ENCODE measurements around the gene INPP4A.

DNA sequence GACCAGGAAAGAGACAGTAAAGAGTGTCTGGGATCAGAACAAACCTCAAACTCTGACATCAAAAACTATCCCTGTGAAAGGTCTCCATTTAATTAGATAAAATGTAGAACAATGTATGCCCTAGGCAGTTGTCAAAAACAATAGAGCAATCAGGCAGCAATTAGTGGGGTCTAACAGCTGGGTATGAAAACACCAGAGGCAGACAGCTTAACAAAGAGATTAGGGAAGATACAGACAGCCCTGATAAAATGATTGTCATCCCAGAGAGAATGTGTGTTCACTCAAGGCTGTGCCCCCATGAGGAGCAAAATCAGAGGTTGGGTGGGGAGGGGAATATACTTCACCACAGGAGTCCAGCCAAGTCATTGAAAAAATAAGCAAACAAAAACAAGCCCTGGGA, 50.0 kb downstream of the INPP4A start:
- TF ChIP-seq, protein P1, sequence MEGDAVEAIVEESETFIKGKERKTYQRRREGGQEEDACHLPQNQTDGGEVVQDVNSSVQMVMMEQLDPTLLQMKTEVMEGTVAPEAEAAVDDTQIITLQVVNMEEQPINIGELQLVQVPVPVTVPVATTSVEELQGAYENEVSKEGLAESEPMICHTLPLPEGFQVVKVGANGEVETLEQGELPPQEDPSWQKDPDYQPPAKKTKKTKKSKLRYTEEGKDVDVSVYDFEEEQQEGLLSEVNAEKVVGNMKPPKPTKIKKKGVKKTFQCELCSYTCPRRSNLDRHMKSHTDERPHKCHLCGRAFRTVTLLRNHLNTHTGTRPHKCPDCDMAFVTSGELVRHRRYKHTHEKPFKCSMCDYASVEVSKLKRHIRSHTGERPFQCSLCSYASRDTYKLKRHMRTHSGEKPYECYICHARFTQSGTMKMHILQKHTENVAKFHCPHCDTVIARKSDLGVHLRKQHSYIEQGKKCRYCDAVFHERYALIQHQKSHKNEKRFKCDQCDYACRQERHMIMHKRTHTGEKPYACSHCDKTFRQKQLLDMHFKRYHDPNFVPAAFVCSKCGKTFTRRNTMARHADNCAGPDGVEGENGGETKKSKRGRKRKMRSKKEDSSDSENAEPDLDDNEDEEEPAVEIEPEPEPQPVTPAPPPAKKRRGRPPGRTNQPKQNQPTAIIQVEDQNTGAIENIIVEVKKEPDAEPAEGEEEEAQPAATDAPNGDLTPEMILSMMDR (IDR thresholded peaks at IDR 0.05; ENCODE audit: low read depth, low read length): no peak
- no peak for TF ChIP-seq EZH2phosphoT487 (IDR thresholded peaks at IDR 0.05; ENCODE audit: low read depth)

Data from OCI-LY3 (cell line).